GM18909 (cell line): ENCODE results near the gene HASPIN.
A peak's percentile ranks its signal among the peaks of the same experiment; 100 is the strongest.
"Not testable (repeated sequence)": the region's sequence is repeated elsewhere in the genome, so short reads cannot be mapped to it uniquely, and the experiment has no call there.

Experiments
- ATAC-seq: cut with Tn5 transposase; IDR thresholded peaks from one replicate; pipeline ENCODE4 v1.9.1; 2021; ENCODE audit warnings: mild to moderate bottlenecking; ENCODE audit not compliant: unreplicated experiment, poor library complexity

Gene HASPIN

DNA sequence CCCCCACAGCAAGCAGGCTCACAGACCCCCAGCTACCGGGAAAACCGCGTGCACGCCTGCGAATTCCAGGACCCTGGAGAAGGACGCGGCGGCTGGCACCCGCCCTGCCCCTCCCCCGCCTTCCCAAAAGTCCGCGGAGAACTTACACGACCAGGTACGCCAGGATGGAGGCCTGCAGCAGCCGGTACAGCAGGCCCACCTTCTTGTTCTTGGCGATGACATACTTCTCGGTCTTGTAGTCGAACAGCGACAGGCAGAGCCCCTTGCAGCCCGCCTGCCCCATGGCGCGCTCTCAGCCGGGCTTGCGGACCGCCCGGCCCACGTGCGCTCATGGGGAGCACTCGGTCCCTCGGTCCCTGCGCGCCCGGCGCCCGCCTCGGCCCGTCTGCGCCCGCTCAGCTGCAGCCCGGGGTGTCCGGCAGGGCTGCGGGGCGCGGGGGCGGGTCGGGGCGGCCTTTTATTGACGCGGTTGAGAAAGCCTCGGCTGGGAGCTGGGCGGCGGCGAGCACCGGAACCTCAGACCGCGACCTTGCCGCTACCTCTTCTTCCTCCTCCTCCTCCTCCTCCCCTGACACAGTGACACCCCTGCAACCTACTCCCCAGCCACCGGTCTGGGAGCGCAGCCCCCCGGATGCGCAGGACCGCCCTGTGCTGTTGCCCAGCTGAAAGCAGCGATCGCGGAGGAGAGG lies 27.8 kb upstream of the HASPIN start, which contains the start of gene P2RX5:
Gene P2RX5, minus strand, starts transcription at position 433 of the 689 bp plus-strand sequence. Its CDS starts 150 bp downstream, at position 283.
- no peak for ATAC-seq

DNA sequence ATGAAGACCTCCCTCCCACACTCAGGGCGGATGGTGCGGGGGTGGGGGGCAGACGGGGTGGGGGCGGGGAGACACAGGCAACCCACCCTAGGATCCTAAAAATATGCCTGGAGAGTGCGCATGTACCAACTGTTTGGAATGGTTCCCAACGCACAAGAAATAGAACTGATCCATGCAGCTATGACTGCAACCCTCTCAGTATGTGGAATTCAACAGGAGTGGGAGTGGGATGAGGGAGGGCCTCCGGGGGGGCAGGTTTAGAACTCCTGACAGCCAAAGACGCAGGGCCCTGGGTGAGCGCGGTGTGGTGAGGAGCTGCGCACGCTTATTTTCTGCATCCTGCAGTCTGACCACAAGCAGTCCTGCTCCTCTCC lies 26.6 kb upstream of the HASPIN start:
- no peak for ATAC-seq

DNA sequence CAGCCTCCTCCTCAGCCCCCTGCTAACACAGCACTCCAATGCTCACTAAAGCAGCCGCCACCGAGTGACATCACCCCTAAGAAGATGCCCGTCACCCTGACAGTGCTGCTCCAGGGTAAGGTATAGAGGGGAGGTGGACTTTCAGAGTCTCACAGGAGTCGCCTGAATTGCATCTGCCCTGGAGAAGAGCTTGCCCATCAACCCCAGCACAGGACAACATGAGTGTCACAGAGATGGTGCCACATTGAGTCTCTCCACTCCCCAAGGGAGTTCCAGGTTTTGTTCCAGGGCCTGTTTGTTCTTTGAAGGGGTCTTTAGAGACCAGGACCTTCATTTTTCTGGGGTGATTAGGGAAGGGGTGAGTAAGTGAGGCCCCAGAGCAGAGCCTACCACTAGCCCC lies 25.6 kb upstream of the HASPIN start:
- ATAC-seq: no peak

DNA sequence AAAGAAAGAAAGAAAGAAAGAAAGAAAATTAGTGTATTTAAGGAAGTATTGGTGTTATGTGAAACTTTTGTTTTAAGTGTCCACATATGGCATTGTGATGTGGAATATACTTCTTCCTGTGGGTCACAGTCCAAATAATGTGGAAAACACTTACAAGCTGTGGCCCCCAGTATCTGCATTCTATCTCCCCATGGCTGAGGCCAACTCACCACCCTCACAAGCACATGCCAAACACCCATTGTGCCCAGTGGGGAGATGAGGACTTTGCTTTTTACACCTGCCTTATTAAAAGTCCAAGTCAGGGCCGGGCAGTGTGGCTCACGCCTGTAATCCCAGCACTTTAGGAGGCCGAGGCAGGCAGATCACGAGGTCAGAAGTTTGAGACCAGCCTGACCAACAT lies 23.8 kb upstream of the HASPIN start:
- no peak for ATAC-seq

DNA sequence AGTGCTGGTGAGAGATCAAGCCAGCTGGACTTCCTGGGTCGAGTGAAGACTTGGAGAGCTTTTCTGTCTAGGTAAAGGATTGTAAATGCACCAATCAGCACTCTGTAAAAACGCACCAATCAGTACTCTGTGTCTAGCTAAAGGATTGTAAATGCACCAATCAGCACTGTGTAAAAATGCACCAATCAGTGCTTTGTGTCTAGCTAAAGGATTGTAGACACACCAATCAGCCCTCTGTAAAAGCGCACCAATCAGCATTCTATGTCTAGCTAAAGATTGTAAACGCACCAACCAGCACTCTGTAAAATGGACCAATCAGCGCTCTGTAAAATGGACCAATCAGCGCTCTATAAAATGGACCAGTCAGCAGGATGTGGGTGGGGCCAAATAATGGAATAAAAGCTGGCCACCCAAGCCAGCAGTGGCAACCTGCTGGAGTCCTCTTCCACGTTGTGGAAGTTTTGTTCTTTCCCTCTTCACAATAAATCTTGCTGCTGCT lies 21.6 kb upstream of the HASPIN start:
- ATAC-seq: not testable (repeated sequence)

DNA sequence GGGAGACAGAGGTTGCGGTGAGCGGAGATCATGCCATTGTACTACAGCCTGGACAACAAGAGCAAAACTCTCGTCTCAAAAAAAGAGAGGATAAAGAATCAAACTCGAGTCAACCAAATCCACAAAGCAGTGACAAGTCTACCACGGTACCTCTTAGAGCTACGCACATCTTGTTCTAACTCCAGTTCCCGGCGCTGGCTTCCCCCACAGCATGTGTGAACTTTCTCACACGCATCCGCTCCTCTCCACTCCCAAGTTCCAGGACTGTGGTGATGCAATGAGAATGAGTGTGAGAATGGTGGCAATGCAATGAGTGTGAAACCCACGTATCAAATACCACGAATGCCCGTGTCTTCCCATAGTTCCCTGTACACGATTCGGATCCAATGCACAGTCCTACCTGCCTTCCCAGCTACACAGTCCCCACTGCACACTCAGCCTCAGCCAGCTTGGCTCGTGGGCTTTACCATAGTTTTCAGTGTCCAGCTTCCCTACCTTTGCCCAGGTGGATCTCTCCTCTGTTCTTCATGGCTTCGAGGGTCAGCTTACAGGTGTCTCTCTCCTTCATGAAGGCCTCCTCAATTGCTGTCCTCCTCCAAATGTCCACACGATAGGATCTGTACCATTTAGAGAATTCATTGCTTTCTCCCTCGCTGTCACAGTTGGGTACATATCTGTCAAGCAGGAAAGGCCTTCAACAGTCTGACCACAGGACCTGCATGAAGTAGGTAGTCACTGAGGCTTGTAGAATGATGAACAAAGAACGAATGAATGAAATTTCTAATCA lies 18.6 kb upstream of the HASPIN start:
- ATAC-seq: no peak

DNA sequence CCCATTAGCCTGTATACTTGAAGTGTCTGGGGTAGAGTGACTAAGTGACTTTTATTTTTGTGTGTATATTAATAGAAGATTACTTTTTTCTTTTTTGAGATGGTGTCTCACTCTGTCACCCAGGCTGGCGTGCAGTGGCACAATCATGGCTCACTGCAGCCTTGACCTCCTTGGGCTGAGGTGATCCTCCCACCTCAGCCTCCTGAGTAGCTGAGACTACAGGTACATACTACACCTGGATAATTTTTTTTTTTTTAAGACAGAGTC lies 18.1 kb upstream of the HASPIN start:
- ATAC-seq: not testable (repeated sequence)

DNA sequence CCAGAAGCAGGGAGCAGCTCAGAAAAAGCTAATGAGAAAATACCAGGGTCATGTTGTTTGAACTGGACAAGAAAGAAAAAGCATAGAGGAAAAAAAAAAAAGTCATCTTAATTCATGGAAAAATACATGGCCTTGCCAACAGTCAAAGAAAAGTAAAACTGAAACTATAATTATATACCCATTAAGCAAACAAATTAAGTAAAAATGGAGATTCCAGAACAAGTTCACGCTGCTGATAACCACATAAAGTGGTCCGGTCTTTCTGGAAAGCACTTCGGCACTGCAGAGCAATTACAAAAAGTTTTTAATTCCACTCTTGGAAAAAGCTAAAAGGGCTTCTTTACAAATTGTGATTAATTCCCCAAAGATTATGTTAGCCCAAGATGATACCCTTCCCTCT lies 15.3 kb upstream of the HASPIN start:
- no peak for ATAC-seq

DNA sequence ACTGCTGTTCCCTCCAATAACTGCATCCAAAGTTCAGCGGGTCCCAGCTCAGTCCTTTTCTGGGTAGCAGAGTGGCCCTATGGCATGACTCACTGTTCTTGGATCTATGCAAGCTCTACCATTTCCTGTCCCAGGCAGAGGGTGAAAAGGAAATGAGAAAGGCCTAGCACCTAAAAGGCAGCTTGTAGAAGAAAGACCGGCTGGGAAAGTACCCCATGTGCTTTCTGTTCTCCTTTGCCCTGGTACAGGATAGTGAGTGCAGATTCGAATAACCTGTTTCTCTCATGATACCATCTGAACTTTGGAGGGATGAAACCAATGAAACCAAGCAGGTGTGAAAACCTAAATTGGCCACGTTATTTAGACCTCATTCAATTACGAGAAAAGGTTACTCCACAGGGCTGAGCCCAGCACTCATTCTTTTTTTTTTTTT lies 12.7 kb upstream of the HASPIN start:
- ATAC-seq: peak; percentile 94

DNA sequence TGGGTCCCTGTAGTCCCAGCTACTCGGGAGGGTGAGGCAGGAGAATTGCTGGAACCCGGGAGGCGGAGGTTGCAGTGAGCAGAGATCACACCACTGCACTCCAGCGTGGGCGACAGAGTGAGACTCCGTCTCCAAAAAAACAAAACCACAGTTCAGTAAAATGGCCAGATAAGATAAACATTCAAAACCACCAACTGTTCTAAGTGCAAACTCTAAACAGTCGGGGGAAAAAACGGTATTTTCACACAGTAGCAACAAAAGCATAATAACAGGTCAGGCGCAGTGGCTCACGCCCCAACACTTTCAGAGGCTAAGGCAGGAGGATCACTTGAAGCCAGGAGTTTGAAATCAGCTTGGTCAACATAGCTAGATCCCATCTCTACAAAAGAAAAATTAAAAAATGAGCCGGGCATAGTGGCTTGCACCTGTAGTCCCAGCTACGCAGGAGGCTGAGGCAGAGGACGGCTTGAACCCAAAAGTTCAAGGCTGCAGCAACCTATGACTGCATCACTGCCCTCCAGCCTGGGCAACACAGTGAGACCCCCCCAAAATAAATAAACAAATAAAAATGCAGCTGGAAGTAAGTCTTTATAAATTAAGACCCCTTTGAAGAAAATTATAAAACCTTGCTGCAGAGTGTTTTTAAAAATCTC lies 10.8 kb upstream of the HASPIN start:
- ATAC-seq: no peak

DNA sequence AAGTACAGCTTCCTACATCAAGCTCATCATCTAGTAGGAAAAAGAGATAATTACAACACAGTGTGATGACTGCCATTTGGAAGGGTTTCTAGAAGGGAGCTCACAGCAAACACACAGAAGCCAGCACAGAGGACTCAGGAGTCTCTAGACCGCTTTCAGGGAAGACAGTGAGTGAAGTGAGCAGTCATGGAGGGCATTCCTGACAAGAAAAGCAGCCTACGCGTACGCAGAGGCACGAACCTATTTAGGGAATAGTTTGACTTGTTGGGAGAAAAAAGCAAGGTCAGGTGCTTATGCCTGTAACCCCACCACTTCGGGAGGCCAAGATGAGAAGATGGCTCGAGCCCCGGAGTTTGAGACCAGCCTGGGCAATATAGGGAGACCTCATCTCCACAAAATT lies 8.4 kb upstream of the HASPIN start:
- no peak for ATAC-seq

DNA sequence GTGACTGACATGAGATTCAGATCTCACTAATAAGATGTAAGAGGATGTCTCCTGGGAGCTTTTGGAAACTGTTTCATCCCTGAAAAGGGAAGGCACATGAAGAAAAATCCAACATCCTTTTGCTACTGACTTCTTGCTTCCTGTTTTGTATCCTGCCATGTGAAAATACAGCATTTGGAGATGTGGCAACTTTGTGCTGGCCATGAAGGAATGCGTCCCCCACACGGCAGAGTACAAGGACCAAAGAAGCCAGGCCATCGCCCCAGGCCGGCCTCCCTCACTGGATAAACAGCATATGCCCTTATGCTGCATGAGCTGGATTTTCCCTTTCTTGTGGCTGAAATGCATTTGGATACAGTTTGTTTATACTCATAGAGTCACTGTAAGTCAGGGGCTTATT lies 5.5 kb upstream of the HASPIN start:
- no peak for ATAC-seq

DNA sequence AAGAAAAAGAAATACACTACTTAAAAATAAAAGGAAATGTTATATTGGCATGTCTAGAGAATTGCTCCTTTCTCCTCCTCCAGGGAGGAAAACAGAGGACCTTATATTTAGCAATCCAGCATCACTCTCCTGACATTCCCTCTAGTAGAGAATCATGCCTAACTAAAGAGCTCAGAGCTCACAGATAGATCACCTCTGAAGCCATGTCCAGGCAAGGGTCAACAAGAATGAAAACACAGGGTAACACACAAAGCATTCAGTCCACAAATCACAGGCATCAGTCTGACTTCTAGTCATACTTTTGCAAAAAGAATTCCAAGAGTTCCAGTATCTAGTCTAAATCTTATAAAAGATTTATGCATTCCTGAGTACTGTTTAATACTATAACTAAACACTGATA lies 4.4 kb upstream of the HASPIN start:
- ATAC-seq: no peak

DNA sequence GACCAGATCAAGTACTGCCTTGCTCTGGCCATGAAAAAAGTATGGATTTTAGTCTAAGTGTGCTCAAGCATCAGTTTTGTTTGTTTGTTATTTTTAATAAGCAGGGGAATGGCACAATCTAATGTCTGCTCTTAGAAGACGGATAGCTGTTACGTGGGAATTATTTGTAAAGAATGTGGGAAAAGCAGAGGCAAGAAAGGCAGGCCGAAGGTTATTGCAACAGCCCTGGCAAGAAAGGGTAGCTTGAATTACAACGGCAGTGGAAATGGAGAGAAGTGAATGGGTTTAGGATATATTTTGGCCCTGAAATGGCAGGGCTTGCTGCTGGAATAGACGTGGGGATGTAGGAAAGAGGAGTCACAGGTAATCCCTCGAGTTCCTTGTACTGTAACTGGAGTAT lies 987 bp upstream of the HASPIN start:
- no peak for ATAC-seq

DNA sequence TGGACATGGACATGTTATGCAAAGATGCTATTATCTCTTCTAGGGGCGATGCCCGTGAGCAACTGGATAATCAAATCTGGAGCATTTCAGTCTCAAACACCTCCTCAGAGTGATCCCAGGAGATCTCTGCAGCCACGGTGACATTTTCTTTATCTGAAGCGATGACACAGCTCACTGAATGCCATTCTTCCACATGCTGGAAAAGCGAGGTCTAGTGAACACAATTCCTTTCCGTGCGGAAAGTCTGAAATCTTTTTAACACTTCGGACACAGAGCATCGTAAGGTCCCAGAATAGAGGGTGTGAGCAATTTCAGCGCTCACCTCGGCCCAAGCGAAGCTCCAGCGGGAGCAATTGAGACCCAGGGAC lies 531 bp upstream of the HASPIN start:
- no peak for ATAC-seq

DNA sequence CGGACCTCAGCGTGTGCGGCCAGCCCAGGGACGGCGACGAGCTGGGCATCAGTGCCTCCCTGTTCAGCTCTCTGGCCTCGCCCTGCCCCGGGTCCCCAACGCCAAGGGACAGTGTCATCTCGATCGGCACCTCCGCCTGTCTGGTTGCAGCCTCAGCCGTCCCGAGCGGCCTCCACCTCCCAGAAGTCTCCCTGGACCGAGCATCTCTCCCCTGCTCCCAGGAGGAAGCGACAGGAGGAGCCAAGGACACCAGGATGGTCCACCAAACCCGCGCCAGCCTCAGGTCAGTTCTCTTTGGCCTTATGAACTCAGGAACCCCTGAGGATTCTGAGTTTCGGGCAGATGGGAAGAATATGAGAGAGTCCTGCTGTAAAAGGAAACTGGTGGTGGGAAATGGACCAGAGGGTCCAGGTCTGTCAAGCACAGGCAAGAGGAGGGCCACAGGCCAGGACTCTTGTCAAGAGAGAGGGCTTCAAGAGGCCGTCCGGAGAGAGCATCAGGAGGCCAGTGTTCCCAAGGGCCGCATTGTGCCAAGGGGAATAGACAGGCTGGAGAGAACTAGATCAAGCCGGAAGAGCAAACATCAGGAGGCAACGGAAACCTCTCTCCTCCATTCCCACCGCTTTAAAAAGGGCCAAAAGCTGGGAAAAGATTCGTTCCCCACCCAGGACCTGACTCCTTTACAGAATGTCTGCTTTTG lies 825 bp downstream of the HASPIN start:
- ATAC-seq: no peak

DNA sequence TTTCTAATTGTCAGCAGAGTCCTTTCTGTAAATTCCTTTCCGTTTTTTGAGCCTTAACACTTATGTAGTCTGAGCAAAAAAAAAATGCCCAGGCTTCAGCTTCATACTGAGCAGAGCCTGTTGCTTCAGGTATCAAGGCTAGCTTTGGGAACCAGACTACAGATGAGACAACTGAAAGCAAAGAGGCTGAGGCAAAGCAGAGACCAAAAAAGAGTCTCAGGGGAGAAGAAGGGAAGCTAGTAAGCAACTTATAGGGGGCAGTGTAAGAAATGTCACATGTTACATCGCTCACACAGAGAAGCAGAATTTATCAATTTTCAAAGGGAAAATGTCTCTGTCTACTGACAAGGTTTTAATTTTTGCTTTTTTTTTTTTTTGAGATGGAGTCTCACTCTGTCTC lies 3.3 kb downstream of the HASPIN start:
- no peak for ATAC-seq

DNA sequence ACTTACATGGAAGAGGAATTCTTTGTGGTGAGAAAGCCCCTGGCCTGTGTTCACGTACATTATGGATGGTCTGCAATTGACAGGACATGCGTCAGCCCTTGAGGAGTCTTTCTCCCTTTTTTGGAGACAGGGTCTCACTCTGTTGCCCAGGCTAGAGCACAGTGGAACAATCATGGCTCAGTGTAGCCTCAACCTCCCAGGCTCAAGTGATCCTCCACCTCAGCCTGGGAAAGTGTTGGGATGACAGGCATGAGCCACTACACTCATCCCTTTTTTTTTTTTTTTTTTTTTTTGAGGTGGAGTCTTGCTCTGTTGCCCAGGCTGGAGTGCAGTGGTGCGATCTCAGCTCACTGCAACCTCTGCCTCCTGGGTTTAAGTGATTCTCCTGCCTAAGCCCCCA lies 4.4 kb downstream of the HASPIN start:
- ATAC-seq: not testable (repeated sequence)

DNA sequence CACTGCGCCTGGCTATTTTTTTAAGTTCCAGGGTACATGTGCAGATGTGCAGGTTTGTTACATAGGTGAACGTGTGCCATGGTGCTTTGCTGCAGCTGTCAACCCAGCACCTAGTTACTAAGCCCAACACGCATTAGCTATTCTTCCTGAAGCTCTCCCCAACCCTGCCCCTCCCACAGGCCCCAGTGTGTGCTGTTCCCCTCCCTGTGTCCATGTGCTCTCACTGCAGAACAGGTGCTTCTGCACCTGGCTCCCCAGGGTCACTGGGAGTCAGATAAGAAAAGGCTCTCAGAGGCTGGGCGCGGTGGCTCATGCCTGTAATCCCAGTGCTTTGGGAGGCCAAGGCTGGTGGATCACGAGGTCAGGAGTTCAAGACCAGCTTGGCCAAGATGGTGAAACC lies 6.2 kb downstream of the HASPIN start:
- no peak for ATAC-seq

DNA sequence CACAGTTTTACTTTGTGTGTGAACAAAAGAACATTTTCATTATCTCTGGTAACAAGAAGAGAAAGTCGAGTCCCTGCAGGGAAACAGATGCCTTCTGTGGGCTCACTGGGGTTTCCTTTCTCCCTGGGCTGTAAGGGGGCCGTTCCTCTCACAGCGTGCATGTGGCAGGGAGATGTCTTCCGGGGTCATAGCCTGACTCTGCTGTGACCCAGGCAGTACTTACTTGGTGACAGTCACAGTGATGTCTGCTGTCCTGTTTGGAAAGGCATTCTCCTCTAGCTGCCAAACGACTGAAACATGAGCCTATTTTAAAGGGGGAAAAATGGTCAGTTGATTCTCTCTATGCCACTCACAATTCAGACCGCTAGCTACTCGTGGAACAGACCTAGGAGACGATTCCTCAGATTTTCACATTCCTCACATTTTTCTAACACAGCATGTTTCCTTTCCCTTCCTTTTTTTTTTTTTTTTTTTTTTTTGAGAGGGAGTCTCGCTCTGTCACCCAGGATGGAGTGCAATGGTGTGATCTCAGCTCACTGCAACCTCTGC lies 7.3 kb downstream of the HASPIN start:
- ATAC-seq: no peak

DNA sequence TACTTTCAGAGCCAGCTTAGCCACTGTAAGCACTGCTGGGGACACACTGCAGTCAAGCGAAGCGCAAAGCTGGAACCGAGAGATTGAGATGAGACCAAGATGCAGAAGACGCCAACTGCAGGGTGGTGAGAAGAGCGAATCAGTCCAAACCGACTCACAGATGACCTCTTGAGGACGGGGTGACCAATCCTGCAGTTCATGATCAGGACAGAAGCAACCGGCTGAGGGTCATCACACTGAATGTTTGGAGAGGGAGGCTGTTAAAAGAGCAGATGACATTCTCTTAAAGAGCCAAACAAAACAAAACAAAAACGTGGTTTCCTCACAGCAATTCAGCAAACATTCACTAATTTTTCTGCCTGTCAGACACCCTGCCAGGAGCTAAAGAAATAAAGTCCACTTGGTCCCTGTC lies 8.5 kb downstream of the HASPIN start:
- no peak for ATAC-seq
